Psoas muscle (tissue), 8 donors: ENCODE measurements around the gene L2HGDH. TPM values are rescaled to one million over a fixed set of nuclear protein-coding genes. Genes with fewer than 3 reads are reported as not detected.

Experiments used
- ATAC-seq, 4 donors: fragments of 200-7000 bp; cut with Tn5 transposase; one replicate each; pipeline ENCODE4 v1.9.1; 2020; ENCODE audit warnings: moderate library complexity in 3 of 4, mild to moderate bottlenecking in 2 of 4
- DNase-seq, 2 donors: peaks; one replicate each; pipeline ENCODE4 v3.0.0-alpha.2; 2020
- H3K27ac ChIP-seq: fragments of 200-600 bp; one replicate; pipeline ENCODE4 v1.8.0; 2022
- H3K27me3 ChIP-seq, 3 donors: fragments of 200-600 bp in 1 of 3; one replicate each; pipeline versions ENCODE4 v1.6.1 to v1.8.0; 2013 to 2022; ENCODE audit warnings: low read length in 2 of 3, mild to moderate bottlenecking in 2 of 3, moderate library complexity in 1 of 3; ENCODE audit not compliant: insufficient read depth in 3 of 3
- H3K36me3 ChIP-seq, 2 donors: fragments of 200-600 bp in 1 of 2; one replicate each; pipeline versions ENCODE4 v1.6.1 to v1.8.0; 2013 to 2022; ENCODE audit warnings: low read depth in 1 of 2, mild to moderate bottlenecking in 1 of 2, moderate library complexity in 1 of 2; ENCODE audit not compliant: insufficient read depth in 1 of 2
- H3K4me1 ChIP-seq: fragments of 200-600 bp; one replicate; pipeline ENCODE4 v1.8.0; 2022
- H3K4me3 ChIP-seq: fragments of 200-600 bp; one replicate; pipeline ENCODE4 v1.8.0; 2022; ENCODE audit warnings: mild to moderate bottlenecking
- H3K9me3 ChIP-seq: fragments of 200-600 bp; one replicate; pipeline ENCODE4 v1.8.0; 2022
- WGBS, 3 donors: extraction: QIAGEN DNeasy Blood & Tissue Kit; methylation state at CpG; one replicate each; pipeline versions ENCODE4 v1.1.6 to v1.1.7; 2013; 5-methylcytosine and 5-hydroxymethylcytosine counted together
- intact Hi-C, 2 donors: fragments of 100-400 bp; cut with DNase I; formaldehyde crosslinking; loops; one replicate each; pipeline versions ENCODE4 v1.11.0 to v1.14.2; 2022
- polyA plus RNA-seq, 3 donors: library from polyadenylated mRNA; stranded (reverse); fragments of 200-250 nt; gene quantifications; one replicate each; pipeline ENCODE4 v1.2.3, GENCODE V29; 2013
- total RNA-seq, 4 donors: library from RNA; stranded (reverse); fragmentation: NEBNext Ultra II Directional in 2 of 4; extraction: Animal tissue kit (Norgen Biotek cat#: 25700) in 2 of 4; gene quantifications; one replicate each; pipeline versions ENCODE4 v1.2.1 to v1.2.4, GENCODE V29; 2021 to 2023
- TF ChIP-seq, protein P1 (sequence below): fragments of 200-600 bp; IDR thresholded peaks from one replicate; pipeline ENCODE4 v1.8.0; 2022; ENCODE audit warnings: antibody characterized with exemption
- donor health status: healthy with polysubstance abuse.
- donor health status: DM: no; HTN: no; CAD: no; lungs with moderate emphysema.
- donor health status: Bipolar disorder and iron deficiency.
- donor health status: healthy.
- donor health status: DM: yes; HTN: yes; CAD: no.
- donor health status: DM: no; HTN: no; CAD: no.
- donor health status: DM: no; HTN: no; CAD: no.
- donor health status: DM: yes; HTN: yes; CAD: no.

L2HGDH gene
- total and polyA plus RNA-seq, 7 donors, result 3.5 to 10.9 (median 10.0) TPM

GRCh38 chr14:50233166-50233950 lies 78.7 kb downstream of the L2HGDH start:
- Histone ChIP-seq H3K27ac (peak overlapping the region; percentile 98), H3K36me3 (no peaks in the 10 kb centered on the region), H3K4me1 (peaks cover 27% of the 10 kb centered on the region), H3K4me3 (no peak overlapping the region), H3K27me3 (no peaks in the 10 kb centered on the region), H3K9me3 (no peaks in the 10 kb centered on the region)
- ATAC-seq (peak; percentile 32 to 56 (median 44)), DNase-seq (no peak)
- 33 to 50% (median 40%) methylated on average over 14 of the region's 14 CpGs for WGBS, 3 donors
- intact Hi-C loops, result no loop called here
- TF ChIP-seq, protein P1, sequence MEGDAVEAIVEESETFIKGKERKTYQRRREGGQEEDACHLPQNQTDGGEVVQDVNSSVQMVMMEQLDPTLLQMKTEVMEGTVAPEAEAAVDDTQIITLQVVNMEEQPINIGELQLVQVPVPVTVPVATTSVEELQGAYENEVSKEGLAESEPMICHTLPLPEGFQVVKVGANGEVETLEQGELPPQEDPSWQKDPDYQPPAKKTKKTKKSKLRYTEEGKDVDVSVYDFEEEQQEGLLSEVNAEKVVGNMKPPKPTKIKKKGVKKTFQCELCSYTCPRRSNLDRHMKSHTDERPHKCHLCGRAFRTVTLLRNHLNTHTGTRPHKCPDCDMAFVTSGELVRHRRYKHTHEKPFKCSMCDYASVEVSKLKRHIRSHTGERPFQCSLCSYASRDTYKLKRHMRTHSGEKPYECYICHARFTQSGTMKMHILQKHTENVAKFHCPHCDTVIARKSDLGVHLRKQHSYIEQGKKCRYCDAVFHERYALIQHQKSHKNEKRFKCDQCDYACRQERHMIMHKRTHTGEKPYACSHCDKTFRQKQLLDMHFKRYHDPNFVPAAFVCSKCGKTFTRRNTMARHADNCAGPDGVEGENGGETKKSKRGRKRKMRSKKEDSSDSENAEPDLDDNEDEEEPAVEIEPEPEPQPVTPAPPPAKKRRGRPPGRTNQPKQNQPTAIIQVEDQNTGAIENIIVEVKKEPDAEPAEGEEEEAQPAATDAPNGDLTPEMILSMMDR, result no peak

GRCh38 chr14:50232276-50232642 lies 79.8 kb downstream of the L2HGDH start:
- Histone ChIP-seq H3K4me3 (peak overlapping the region; percentile 89), H3K36me3 (no peaks in the 10 kb centered on the region), H3K9me3 (no peaks in the 10 kb centered on the region), H3K27ac (peak overlapping the region; percentile 98), H3K4me1 (peaks cover 38% of the 10 kb centered on the region), H3K27me3 (no peaks in the 10 kb centered on the region)
- ATAC-seq, result peak in 3 of 4 donors; percentile 3 to 9 (median 4)
- TF ChIP-seq, protein P1, result no peak
- intact Hi-C loops, result no loop called here
- no peak for DNase-seq
- WGBS, 3 donors, result 31 to 48% (median 33%) methylated on average over 13 of the region's 13 CpGs

GRCh38 chr14:50231475-50232275 lies 80.4 kb downstream of the L2HGDH start, which contains the start of gene SOS2:
Gene SOS2, minus strand, starts transcription at chr14:50231578. Its CDS starts 295 bp downstream, at chr14:50231283.
- Histone ChIP-seq H3K9me3 (no peaks in the 10 kb centered on the region), H3K4me1 (peaks cover 44% of the 10 kb centered on the region), H3K27ac (peak within 1 kb of the TSS; percentile 98), H3K36me3 (no peaks in the 10 kb centered on the region), H3K4me3 (peak within 1 kb of the TSS; percentile 89), H3K27me3 (no peaks in the 10 kb centered on the region)
- intact Hi-C loops, result no loop called here
- TF ChIP-seq, protein P1, result no peak
- WGBS, 3 donors, result 0 to 1% (median 1%) methylated on average over 42 to 90 of the region's 90 CpGs
- peak; percentile 88 to 93 for DNase-seq
- ATAC-seq, result peak; percentile 91 to 93 (median 92)

GRCh38 chr14:50230701-50231474 lies 81.1 kb downstream of the L2HGDH start:
- ATAC-seq (peak; percentile 29 to 49 (median 32)), DNase-seq (peak; percentile 55 to 81)
- Histone ChIP-seq H3K27me3 (no peaks in the 10 kb centered on the region), H3K9me3 (no peaks in the 10 kb centered on the region), H3K4me1 (peaks cover 52% of the 10 kb centered on the region), H3K36me3 (no peaks in the 10 kb centered on the region), H3K4me3 (peak overlapping the region; percentile 89), H3K27ac (peak overlapping the region; percentile 98)
- TF ChIP-seq, protein P1, result no peak
- 0% methylated on average over 29 to 64 of the region's 64 CpGs for WGBS, 3 donors
- intact Hi-C loops, result no loop called here
